ENCODE results near the gene RFC1. TPM values are rescaled to one million over a fixed set of nuclear protein-coding genes. Genes with fewer than 3 reads are reported as not detected.
"Not testable (repeated sequence)": the region's sequence is repeated elsewhere in the genome, so short reads cannot be mapped to it uniquely, and the experiment has no call there.

RFC1 gene
- total RNA-seq, 4 donors from 2014 or later = 19.9 to 35.5 (median 29.6) TPM

DNA sequence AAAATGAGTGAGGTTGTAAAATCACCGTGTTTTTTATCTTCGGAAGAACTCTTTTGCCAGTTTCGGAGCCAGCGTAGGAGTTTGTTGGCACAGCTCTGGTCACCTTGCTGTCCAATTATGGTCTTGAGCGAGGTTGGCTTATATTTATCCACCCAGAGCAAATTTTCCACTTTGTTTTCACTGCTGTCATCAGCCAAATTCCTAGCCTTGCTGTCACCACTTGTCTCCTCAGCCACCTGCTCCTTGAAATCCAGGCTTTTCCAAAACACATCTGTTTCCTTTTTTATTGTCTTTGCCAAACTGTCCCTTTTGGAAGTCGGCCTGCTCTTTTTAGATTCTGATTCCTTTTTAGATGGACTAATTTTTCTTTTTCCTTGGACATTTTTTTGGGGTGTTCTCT is 57.6 kb downstream of the RFC1 start:
- DNase-seq (ENCODE audit: low spot score in 2 of 2) = no peak
- WGBS, 2 donors = 85% methylated on average over 6 of the region's 6 CpGs
- intact Hi-C loops (cut with DNase I; ENCODE audit: low total_unique reads) = no loop called here
- no peak overlapping the region for H3K4me3 ChIP-seq (ENCODE audit: low read depth, poor library complexity, severe bottlenecking)
- TF ChIP-seq CTCF (IDR thresholded peaks at IDR 0.05) (no peak), POLR2A (IDR thresholded peaks at IDR 0.05) (no peak)

DNA sequence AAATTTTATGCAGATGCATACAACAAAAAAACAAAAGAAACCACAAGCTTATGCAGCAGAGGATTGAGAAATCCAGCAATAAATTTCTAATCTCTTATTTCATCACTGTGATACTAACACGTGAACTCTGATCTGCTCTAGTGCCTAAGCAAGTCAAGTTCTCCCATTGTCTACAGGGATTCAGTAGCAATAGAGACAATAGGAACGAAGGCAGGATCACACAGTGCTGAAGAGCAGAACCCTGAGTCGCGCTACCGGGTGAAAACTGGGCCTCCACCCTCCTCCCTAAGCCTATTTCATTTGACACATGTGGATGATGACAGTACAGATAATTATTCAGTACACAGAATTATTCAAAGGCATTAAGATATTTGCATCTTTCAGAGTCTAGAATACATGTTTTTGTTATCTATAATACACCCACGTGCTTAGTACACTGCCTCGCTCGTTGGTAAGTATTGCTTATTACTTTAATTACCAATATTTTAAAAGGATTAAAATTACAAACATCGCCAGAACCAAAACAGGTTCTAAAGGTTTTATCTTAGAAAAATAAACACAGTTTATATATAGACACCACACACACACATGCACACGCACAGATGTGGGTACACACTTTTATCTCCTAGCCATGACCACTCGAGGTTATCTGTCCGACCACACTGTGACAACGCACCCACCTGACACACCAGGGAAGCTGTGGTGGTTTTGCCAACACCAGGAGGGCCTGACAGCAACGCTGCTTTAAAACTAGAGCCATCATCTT is 60.1 kb downstream of the RFC1 start:
- 79 to 81% methylated on average over 14 of the region's 14 CpGs for WGBS, 2 donors
- TF ChIP-seq POLR2A (IDR thresholded peaks at IDR 0.05) = no peak
- TF ChIP-seq CTCF (IDR thresholded peaks at IDR 0.05) = no peak
- DNase-seq (ENCODE audit: low spot score in 2 of 2) = no peak
- no peak overlapping the region for H3K4me3 ChIP-seq (ENCODE audit: low read depth, poor library complexity, severe bottlenecking)
- intact Hi-C loops (cut with DNase I; ENCODE audit: low total_unique reads) = no loop called here

DNA sequence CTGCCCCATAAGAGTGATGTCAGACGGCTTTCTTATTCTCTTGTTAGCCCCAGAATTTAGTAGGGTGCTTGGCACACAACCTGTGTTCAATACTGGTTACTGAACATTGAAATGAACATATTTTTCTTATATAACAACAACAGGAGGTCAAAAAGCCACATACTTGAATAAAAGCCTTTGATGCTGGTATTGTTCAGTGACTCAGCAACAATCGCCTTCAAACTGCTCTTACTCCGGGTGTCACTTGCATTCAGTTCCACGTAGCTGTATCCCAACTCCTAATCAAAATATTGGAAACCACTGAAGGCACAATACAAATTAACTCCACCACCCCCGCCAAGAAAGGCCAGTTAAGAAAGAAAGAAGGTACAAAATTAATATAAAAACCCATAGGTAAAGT is 61.5 kb downstream of the RFC1 start:
- DNase-seq (ENCODE audit: low spot score in 2 of 2) = no peak
- TF ChIP-seq POLR2A (IDR thresholded peaks at IDR 0.05) (no peak), CTCF (IDR thresholded peaks at IDR 0.05) (no peak)
- WGBS, 2 donors = 90 to 91% methylated on average over 5 of the region's 5 CpGs
- no peak overlapping the region for H3K4me3 ChIP-seq (ENCODE audit: low read depth, poor library complexity, severe bottlenecking)
- intact Hi-C loops (cut with DNase I; ENCODE audit: low total_unique reads) = no loop called here

DNA sequence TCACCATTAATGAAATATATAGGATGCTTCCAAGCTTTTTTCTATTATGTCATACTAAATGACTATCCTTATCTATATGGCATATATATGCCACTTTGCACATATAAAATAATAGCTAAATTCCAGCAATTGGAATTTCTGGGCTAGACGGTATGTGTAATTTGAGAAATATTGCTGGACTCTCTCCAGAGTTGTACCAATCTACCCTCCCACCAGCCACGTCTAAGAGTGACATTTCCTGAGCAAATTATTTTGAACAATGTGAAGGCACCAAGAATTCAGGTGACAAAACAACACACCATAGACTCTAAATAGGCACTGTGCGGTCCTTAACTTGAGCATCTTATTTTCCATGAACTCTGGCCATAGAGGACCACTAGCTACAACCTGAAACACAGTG is 62.3 kb downstream of the RFC1 start:
- no peak for TF ChIP-seq CTCF (IDR thresholded peaks at IDR 0.05)
- no peak for TF ChIP-seq POLR2A (IDR thresholded peaks at IDR 0.05)
- WGBS, 2 donors = 91% methylated on average over 3 of the region's 3 CpGs
- intact Hi-C loops (cut with DNase I; ENCODE audit: low total_unique reads) = no loop called here
- no peak for DNase-seq (ENCODE audit: low spot score in 2 of 2)
- no peak overlapping the region for H3K4me3 ChIP-seq (ENCODE audit: low read depth, poor library complexity, severe bottlenecking)

- TF ChIP-seq CTCF (IDR thresholded peaks at IDR 0.05) (no peak), POLR2A (IDR thresholded peaks at IDR 0.05) (no peak)
- no peak for DNase-seq (ENCODE audit: low spot score in 2 of 2)
- intact Hi-C loops (cut with DNase I; ENCODE audit: low total_unique reads) = no loop called here
- 95 to 100% methylated on average over 1 of the region's 1 CpG for WGBS, 2 donors
- no peak overlapping the region for H3K4me3 ChIP-seq (ENCODE audit: low read depth, poor library complexity, severe bottlenecking)
Measured at GRCh38 chr4:39302901-39303300, 63.3 kb downstream of the RFC1 start.

DNA sequence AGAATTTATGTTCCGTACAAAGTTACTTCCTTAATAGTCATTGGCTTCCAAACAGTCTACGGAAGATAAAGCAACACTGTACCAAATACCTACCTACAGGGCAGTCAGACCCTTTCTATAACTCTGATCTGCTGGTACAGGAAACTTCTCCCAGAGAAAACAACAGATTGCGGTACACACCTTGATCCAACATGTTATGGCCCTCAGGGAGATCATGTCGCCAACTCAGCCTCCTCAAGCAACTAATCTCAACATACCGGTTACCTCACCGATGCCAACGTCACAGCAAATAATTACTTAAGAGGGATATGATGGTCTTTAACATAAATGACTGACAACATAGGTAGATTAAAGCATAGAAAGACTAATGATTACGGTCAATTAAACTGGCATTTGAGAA is 70.4 kb downstream of the RFC1 start:
- WGBS, 2 donors = 73 to 83% methylated on average over 8 of the region's 8 CpGs
- H3K4me3 ChIP-seq (ENCODE audit: low read depth, poor library complexity, severe bottlenecking) = no peak overlapping the region
- intact Hi-C loops (cut with DNase I; ENCODE audit: low total_unique reads) = no loop called here
- DNase-seq (ENCODE audit: low spot score in 2 of 2) = no peak
- TF ChIP-seq POLR2A (IDR thresholded peaks at IDR 0.05) (no peak), CTCF (IDR thresholded peaks at IDR 0.05) (no peak)

- WGBS, 2 donors = 98% methylated on average over 5 of the region's 5 CpGs
- DNase-seq (ENCODE audit: low spot score in 2 of 2); intact Hi-C loops (cut with DNase I; ENCODE audit: low total_unique reads); H3K4me3 ChIP-seq (ENCODE audit: low read depth, poor library complexity, severe bottlenecking): not testable (repeated sequence)
Measured at GRCh38 chr4:39292433-39292832, 73.7 kb downstream of the RFC1 start.
